CD8-positive, alpha-beta memory T cell (primary cell): ENCODE results near the gene MSMO1. TPM values are rescaled to one million over a fixed set of nuclear protein-coding genes. Genes with fewer than 3 reads are reported as not detected.

Source experiments
- CTCF ChIA-PET: fragments of 350-600 bp; sonication (Branson Sonifier 250); formaldehyde crosslinking; loops from one replicate; lab custom pipeline; 2021; ENCODE audit warnings: antibody characterized with exemption; lab: Charles Lee
- POLR2A ChIA-PET: fragments of 350-600 bp; sonication (Branson Sonifier 250); formaldehyde crosslinking; loops from one replicate; lab custom pipeline; 2021; ENCODE audit warnings: antibody characterized with exemption; lab: Charles Lee
- DNase-seq, 5 donors: peaks; one replicate each; pipeline versions ENCODE4 v3.0.0 to v3.0.0-alpha.2; 2020 to 2022; ENCODE audit warnings: mixed read lengths in 1 of 5
- H3K27ac ChIP-seq: one replicate; pipeline ENCODE4 v1.7.0; 2013; ENCODE audit warnings: low read depth, mild to moderate bottlenecking, low read length, moderate library complexity
- H3K27me3 ChIP-seq: 2 replicates; pipeline ENCODE4 v1.7.0; 2013; ENCODE audit warnings: low read length, mild to moderate bottlenecking; ENCODE audit not compliant: insufficient read depth, poor library complexity, severe bottlenecking
- H3K36me3 ChIP-seq: 2 replicates; pipeline ENCODE4 v1.7.0; 2013; ENCODE audit warnings: mild to moderate bottlenecking, low read length, moderate library complexity; ENCODE audit not compliant: insufficient read depth
- H3K4me1 ChIP-seq: 2 replicates; pipeline ENCODE4 v1.7.0; 2013; ENCODE audit warnings: mild to moderate bottlenecking, low read length, moderate library complexity; ENCODE audit not compliant: insufficient read depth
- H3K4me3 ChIP-seq: 2 replicates; pipeline ENCODE4 v1.7.0; 2013; ENCODE audit warnings: mild to moderate bottlenecking, low read length
- H3K9me3 ChIP-seq: 2 replicates; pipeline ENCODE4 v1.7.0; 2013; ENCODE audit warnings: mild to moderate bottlenecking, low read length
- H3K27ac Mint-ChIP-seq, 8 donors: one replicate each; pipeline ENCODE4 v1.8.0; 2020 to 2021; ENCODE audit warnings: mixed read lengths in 8 of 8, mild to moderate bottlenecking in 6 of 8, inconsistent platforms in 3 of 8, moderate library complexity in 3 of 8
- H3K27me3 Mint-ChIP-seq, 2 donors: one replicate each; pipeline ENCODE4 v1.8.0; 2020 to 2021; ENCODE audit warnings: mixed read lengths in 2 of 2, mild to moderate bottlenecking in 1 of 2, moderate library complexity in 1 of 2
- H3K36me3 Mint-ChIP-seq, 3 donors: one replicate each; pipeline ENCODE4 v1.8.0; 2020 to 2021; ENCODE audit warnings: mixed read lengths in 3 of 3, inconsistent platforms in 1 of 3, mild to moderate bottlenecking in 1 of 3
- H3K4me1 Mint-ChIP-seq, 3 donors: one replicate each; pipeline ENCODE4 v1.8.0; 2020 to 2021; ENCODE audit warnings: mixed read lengths in 3 of 3, inconsistent platforms in 1 of 3, mild to moderate bottlenecking in 1 of 3
- H3K4me3 Mint-ChIP-seq, 7 donors: one replicate each; pipeline ENCODE4 v1.8.0; 2020 to 2021; ENCODE audit warnings: mixed read lengths in 7 of 7, mild to moderate bottlenecking in 6 of 7, moderate library complexity in 4 of 7, inconsistent platforms in 2 of 7
- H3K9me3 Mint-ChIP-seq, 5 donors: one replicate each; pipeline ENCODE4 v1.8.0; 2020 to 2022; ENCODE audit warnings: mixed read lengths in 5 of 5, mild to moderate bottlenecking in 3 of 5, moderate library complexity in 2 of 5, inconsistent platforms in 1 of 5
- polyA plus RNA-seq: library from polyadenylated mRNA; unstranded; fragments of 300-500 nt; fragmentation: Illumina TruSeq; gene quantifications from one replicate; pipeline ENCODE4 v1.2.3, GENCODE V29; 2021
- total RNA-seq, 2 experiments: library from RNA; stranded (reverse); gene quantifications; one replicate each; pipeline ENCODE4 v1.2.3, GENCODE V29; 2021

The MSMO1 gene
- total and polyA plus RNA-seq, 3 experiments from 2014 or later: 22.4 to 29.1 (median 26.8) TPM

DNA sequence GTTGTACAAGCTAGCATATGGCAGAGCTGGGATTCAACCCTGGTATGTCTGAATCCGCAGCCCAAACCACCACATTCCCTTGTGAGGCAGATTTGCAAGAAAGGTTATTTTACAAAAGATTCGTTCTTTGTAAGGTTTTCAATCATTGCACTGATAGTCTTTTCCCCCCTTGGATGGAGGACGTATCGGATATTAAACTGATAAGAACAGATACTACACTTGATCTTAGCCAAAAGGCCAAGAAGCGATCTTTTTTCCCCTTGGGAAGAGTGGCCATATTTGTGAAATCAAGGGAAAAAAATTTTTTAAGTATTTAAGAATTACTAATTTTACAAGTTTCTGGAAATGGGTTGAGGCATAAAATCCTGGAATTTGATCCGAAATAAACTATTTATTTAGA is 34.4 kb upstream of the MSMO1 start:
- no peak for DNase-seq
- Mint-ChIP-seq H3K9me3 (no peaks in the 10 kb centered on the region), H3K27me3 (no peaks in the 10 kb centered on the region), H3K4me3 (no peak overlapping the region), H3K27ac (peak overlapping the region in 1 of 8 donors; percentile 67), H3K4me1 (peaks cover 24 to 32% (median 27%) of the 10 kb centered on the region in 3 donors), H3K36me3 (peaks cover 7 to 29% (median 12%) of the 10 kb centered on the region in 3 donors)
- H3K4me1 ChIP-seq: peaks cover 23% of the 10 kb centered on the region
- H3K9me3 ChIP-seq: no peaks in the 10 kb centered on the region
- ChIA-PET CTCF (no interaction called here), POLR2A (no interaction called here)
- H3K36me3 ChIP-seq: no peaks in the 10 kb centered on the region
- no peaks in the 10 kb centered on the region for H3K27me3 ChIP-seq
- H3K4me3 ChIP-seq: no peak overlapping the region
- H3K27ac ChIP-seq: no peak overlapping the region

DNA sequence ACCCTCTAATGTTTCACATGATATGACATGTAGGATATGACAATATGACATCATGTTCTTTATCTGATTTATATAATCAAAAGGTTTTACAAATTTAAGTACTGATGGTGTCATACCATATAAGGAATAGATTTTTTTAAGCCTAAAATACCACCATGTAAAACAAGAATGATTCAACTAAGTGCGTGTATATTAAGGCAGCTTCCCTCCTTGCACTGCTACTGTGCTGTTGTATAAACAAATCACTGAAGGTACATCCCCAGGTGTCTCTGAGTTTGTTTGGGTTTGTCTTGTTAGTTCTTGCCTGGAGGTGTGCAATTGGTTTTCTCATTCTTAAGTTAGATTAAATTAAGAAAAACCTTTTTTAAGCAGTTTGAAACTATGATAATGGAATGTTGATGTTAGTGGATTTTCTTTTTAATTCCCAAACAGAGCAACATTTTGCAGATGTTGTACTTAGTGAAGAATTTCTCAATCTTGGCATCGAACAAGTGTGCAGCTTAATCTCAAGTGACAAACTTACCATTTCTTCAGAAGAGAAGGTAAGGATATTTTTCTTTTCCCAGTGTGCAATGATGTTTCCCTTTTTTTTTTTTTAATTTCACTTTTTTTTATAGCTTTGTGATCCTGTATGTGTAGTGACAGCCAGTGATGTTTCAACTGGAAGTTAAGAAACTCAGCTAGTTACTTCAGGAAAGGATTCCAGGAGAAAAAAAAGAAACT is 33.4 kb upstream of the MSMO1 start:
- Mint-ChIP-seq H3K36me3 (peaks cover 9 to 36% (median 14%) of the 10 kb centered on the region in 3 donors), H3K9me3 (no peaks in the 10 kb centered on the region), H3K27me3 (no peaks in the 10 kb centered on the region), H3K27ac (peak overlapping the region in 1 of 8 donors; percentile 66), H3K4me3 (no peak overlapping the region), H3K4me1 (peaks cover 18 to 23% (median 19%) of the 10 kb centered on the region in 3 donors)
- ChIA-PET CTCF (no interaction called here), POLR2A (no interaction called here)
- Histone ChIP-seq H3K27ac (no peak overlapping the region), H3K9me3 (no peaks in the 10 kb centered on the region), H3K4me1 (peaks cover 15% of the 10 kb centered on the region), H3K4me3 (no peak overlapping the region), H3K27me3 (no peaks in the 10 kb centered on the region), H3K36me3 (no peaks in the 10 kb centered on the region)
- no peak for DNase-seq

- peak in 1 of 5 donors; percentile 34 for DNase-seq
- ChIA-PET POLR2A (no interaction called here), CTCF (no interaction called here)
- Histone ChIP-seq H3K9me3 (no peaks in the 10 kb centered on the region), H3K27me3 (no peaks in the 10 kb centered on the region), H3K4me1 (peaks cover 15% of the 10 kb centered on the region), H3K4me3 (no peak overlapping the region), H3K27ac (no peak overlapping the region), H3K36me3 (no peaks in the 10 kb centered on the region)
- Mint-ChIP-seq H3K36me3 (peaks cover 11 to 43% (median 16%) of the 10 kb centered on the region in 3 donors), H3K27me3 (no peaks in the 10 kb centered on the region), H3K27ac (peak overlapping the region in 6 of 8 donors; percentile 14 to 66 (median 42)), H3K4me1 (peaks cover 17 to 19% (median 18%) of the 10 kb centered on the region in 3 donors), H3K9me3 (no peaks in the 10 kb centered on the region), H3K4me3 (peak overlapping the region in 5 of 7 donors; percentile 19 to 56 (median 26))
Measured at GRCh38 chr4:165294907-165295306, 32.6 kb upstream of the MSMO1 start.

GRCh38 chr4:165297626-165298025 is 29.8 kb upstream of the MSMO1 start:
- CTCF ChIA-PET: no interaction called here
- H3K4me1 Mint-ChIP-seq: peaks cover 27 to 30% (median 28%) of the 10 kb centered on the region in 3 donors

GRCh38 chr4:165299399-165300060 is 27.9 kb upstream of the MSMO1 start:
- no peaks in the 10 kb centered on the region for H3K27me3 ChIP-seq
- H3K4me1 ChIP-seq: peaks cover 22% of the 10 kb centered on the region
- DNase-seq: no peak
- ChIA-PET CTCF (no interaction called here), POLR2A (no interaction called here)
- peak overlapping the region in 1 of 8 donors; percentile 39 for H3K27ac Mint-ChIP-seq
- H3K9me3 Mint-ChIP-seq: no peaks in the 10 kb centered on the region
- no peak overlapping the region for H3K27ac ChIP-seq
- no peak overlapping the region for H3K4me3 Mint-ChIP-seq
- no peaks in the 10 kb centered on the region for H3K36me3 ChIP-seq
- peaks cover 10 to 50% (median 18%) of the 10 kb centered on the region in 3 donors for H3K36me3 Mint-ChIP-seq
- peaks cover 24 to 31% (median 29%) of the 10 kb centered on the region in 3 donors for H3K4me1 Mint-ChIP-seq
- no peaks in the 10 kb centered on the region for H3K9me3 ChIP-seq
- H3K4me3 ChIP-seq: no peak overlapping the region
- H3K27me3 Mint-ChIP-seq: no peaks in the 10 kb centered on the region

More at GRCh38 chr4:165297626-165298025, 29.8 kb upstream of the MSMO1 start:
- DNase-seq: no peak
- H3K9me3 Mint-ChIP-seq: no peaks in the 10 kb centered on the region
- Histone ChIP-seq H3K27ac (no peak overlapping the region), H3K9me3 (no peaks in the 10 kb centered on the region), H3K36me3 (no peaks in the 10 kb centered on the region), H3K27me3 (no peaks in the 10 kb centered on the region), H3K4me1 (peaks cover 28% of the 10 kb centered on the region), H3K4me3 (no peak overlapping the region)
- H3K36me3 Mint-ChIP-seq: peaks cover 11 to 45% (median 18%) of the 10 kb centered on the region in 3 donors
- POLR2A ChIA-PET: no interaction called here
- no peak overlapping the region for H3K27ac Mint-ChIP-seq
- no peak overlapping the region for H3K4me3 Mint-ChIP-seq
- no peaks in the 10 kb centered on the region for H3K27me3 Mint-ChIP-seq

GRCh38 chr4:165301833-165302232 is 25.6 kb upstream of the MSMO1 start:
- Mint-ChIP-seq H3K4me3 (peak overlapping the region; percentile 2 to 87 (median 78)), H3K9me3 (no peaks in the 10 kb centered on the region), H3K36me3 (peaks cover 4 to 50% (median 19%) of the 10 kb centered on the region in 3 donors), H3K27ac (peak overlapping the region in 7 of 8 donors; percentile 69 to 91 (median 79)), H3K27me3 (no peaks in the 10 kb centered on the region), H3K4me1 (peaks cover 17 to 20% (median 17%) of the 10 kb centered on the region in 3 donors)
- peak in 1 of 5 donors; percentile 19 for DNase-seq
- CTCF ChIA-PET: no interaction called here
- POLR2A ChIA-PET: no interaction called here
- H3K27ac ChIP-seq: no peak overlapping the region
- no peaks in the 10 kb centered on the region for H3K27me3 ChIP-seq
- peaks cover 13% of the 10 kb centered on the region for H3K4me1 ChIP-seq
- H3K9me3 ChIP-seq: no peaks in the 10 kb centered on the region
- no peaks in the 10 kb centered on the region for H3K36me3 ChIP-seq
- peak overlapping the region; percentile 6 for H3K4me3 ChIP-seq

DNA sequence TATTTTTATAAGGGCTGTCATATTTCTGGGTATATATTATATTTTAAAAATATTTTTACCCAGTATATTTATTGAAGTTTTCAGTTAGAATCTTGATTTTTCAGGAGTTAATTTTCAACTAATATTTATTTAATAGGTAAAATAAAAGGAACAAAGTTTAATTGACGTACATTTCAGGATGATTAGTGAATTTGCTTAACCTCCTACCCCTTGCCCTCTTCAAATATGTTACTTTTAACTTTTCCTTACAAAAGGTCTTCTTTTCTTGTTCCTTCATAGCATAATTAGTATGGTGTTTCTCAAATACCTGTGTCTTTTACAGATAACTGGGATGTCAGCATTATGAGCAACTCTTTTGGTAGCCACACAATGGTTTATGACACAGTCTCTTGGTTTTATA is 24.8 kb upstream of the MSMO1 start:
- ChIA-PET POLR2A (no interaction called here), CTCF (no interaction called here)
- DNase-seq: no peak
- Mint-ChIP-seq H3K27ac (peak overlapping the region in 1 of 8 donors; percentile 55), H3K4me3 (no peak overlapping the region), H3K9me3 (no peaks in the 10 kb centered on the region), H3K27me3 (no peaks in the 10 kb centered on the region), H3K36me3 (peaks cover 4 to 47% (median 16%) of the 10 kb centered on the region in 3 donors), H3K4me1 (peaks cover 17 to 20% (median 17%) of the 10 kb centered on the region in 3 donors)
- H3K4me1 ChIP-seq: peaks cover 13% of the 10 kb centered on the region
- no peaks in the 10 kb centered on the region for H3K9me3 ChIP-seq
- no peak overlapping the region for H3K4me3 ChIP-seq
- H3K27me3 ChIP-seq: no peaks in the 10 kb centered on the region
- no peaks in the 10 kb centered on the region for H3K36me3 ChIP-seq
- no peak overlapping the region for H3K27ac ChIP-seq

GRCh38 chr4:165308166-165308565 is 19.3 kb upstream of the MSMO1 start:
- Mint-ChIP-seq H3K4me1 (no peaks in the 10 kb centered on the region), H3K27me3 (no peaks in the 10 kb centered on the region), H3K9me3 (no peaks in the 10 kb centered on the region), H3K4me3 (no peak overlapping the region), H3K27ac (no peak overlapping the region), H3K36me3 (peaks cover 0 to 57% (median 19%) of the 10 kb centered on the region in 3 donors)
- ChIA-PET CTCF (no interaction called here), POLR2A (no interaction called here)
- H3K27me3 ChIP-seq: no peaks in the 10 kb centered on the region
- no peaks in the 10 kb centered on the region for H3K4me1 ChIP-seq
- no peaks in the 10 kb centered on the region for H3K36me3 ChIP-seq
- H3K4me3 ChIP-seq: no peak overlapping the region
- H3K27ac ChIP-seq: no peak overlapping the region
- no peak for DNase-seq
- H3K9me3 ChIP-seq: no peaks in the 10 kb centered on the region
